H4 (cell line): ENCODE measurements around the gene ARPC4. TPM values are rescaled to one million over a fixed set of nuclear protein-coding genes. Genes with fewer than 3 reads are reported as not detected.

ENCODE experiments used
- DNase-seq: peaks from one replicate; pipeline ENCODE4 v3.0.0-alpha.2; 2015; ENCODE audit warnings: low spot score
- total RNA-seq: library from RNA; depleted of rRNA; stranded (reverse); fragments of >200 nt; shearing (Covaris generic); gene quantifications from 2 replicates; pipeline ENCODE4 v1.2.3, GENCODE V29; 2014; rRNA removed

Gene ARPC4
- total RNA-seq, 1 experiment from 2014 or later = 227 TPM

- no peak for DNase-seq
These were observed 62.7 kb downstream of the ARPC4 start for GRCh38 chr3:9855594-9855993.

Other genes starting within 250 kb of the ARPC4 start
- 0.02 TPM in 1 of 2 replicates, not detected in the other for gene LHFPL4, start 239.3 kb upstream of the ARPC4 start, total RNA-seq
- 20.2 and 24.4 TPM in 2 replicates for gene MTMR14, start 143.6 kb upstream of the ARPC4 start, total RNA-seq
- 0.31 TPM in 1 of 2 replicates, not detected in the other for gene CPNE9, start 89.2 kb upstream of the ARPC4 start, total RNA-seq
- 10.1 and 10.6 TPM in 2 replicates for gene BRPF1, start 61.3 kb upstream of the ARPC4 start, total RNA-seq
- gene OGG1, start 43.1 kb upstream of the ARPC4 start, total RNA-seq = 12.9 and 13.0 TPM in 2 replicates
- 4.9 and 16.6 TPM in 2 replicates for gene CAMK1, start 23.1 kb upstream of the ARPC4 start, total RNA-seq
- gene TADA3, start 609 bp upstream of the ARPC4 start, total RNA-seq = 81.5 and 95.9 TPM in 2 replicates
- gene TTLL3, start 17.2 kb downstream of the ARPC4 start, total RNA-seq = 4.4 and 5.4 TPM in 2 replicates
- 33.7 and 44.5 TPM in 2 replicates for gene RPUSD3, start 50.9 kb downstream of the ARPC4 start, total RNA-seq
- gene CIDEC, start 87.2 kb downstream of the ARPC4 start, total RNA-seq = not detected in 2 replicates
- gene JAGN1, start 97.5 kb downstream of the ARPC4 start, total RNA-seq = 35.7 and 46.1 TPM in 2 replicates
- not detected in 2 replicates for gene IL17RE, start 109.8 kb downstream of the ARPC4 start, total RNA-seq
- 23.0 and 32.4 TPM in 2 replicates for gene IL17RC, start 124.0 kb downstream of the ARPC4 start, total RNA-seq
- 7.4 and 8.7 TPM in 2 replicates for gene CRELD1, start 140.8 kb downstream of the ARPC4 start, total RNA-seq
- gene PRRT3, start 159.3 kb downstream of the ARPC4 start, total RNA-seq = 3.0 and 3.4 TPM in 2 replicates
- gene EMC3, start 193.8 kb downstream of the ARPC4 start, total RNA-seq = 87.1 and 117 TPM in 2 replicates
- gene FANCD2, start 233.4 kb downstream of the ARPC4 start, total RNA-seq = 28.4 and 29.6 TPM in 2 replicates